GM21526 (cell line): ENCODE data around the gene ICA1.
"Not testable (repeated sequence)": the region's sequence is repeated elsewhere in the genome, so short reads cannot be mapped to it uniquely, and the experiment has no call there.

Experiments used
- ATAC-seq: cut with Tn5 transposase; IDR thresholded peaks from one replicate; pipeline ENCODE4 v1.9.1; 2021; ENCODE audit warnings: moderate library complexity; ENCODE audit not compliant: unreplicated experiment, low FRiP score

ICA1 gene

GRCh38 chr7:8063300-8063699 lies 198.7 kb downstream of the ICA1 start:
- not testable (repeated sequence) for ATAC-seq
